Kidney tubule cell (primary cell): ENCODE results near the gene TPRG1.
A peak's percentile ranks its signal among the peaks of the same experiment; 100 is the strongest.

Source experiments
- DNase-seq: peaks from one replicate; pipeline ENCODE4 v3.0.0-alpha.2; 2018; ENCODE audit warnings: low spot score

TPRG1 gene

GRCh38 chr3:189232790-189233189 lies 61.0 kb downstream of the TPRG1 start:
- DNase-seq: no peak

DNA sequence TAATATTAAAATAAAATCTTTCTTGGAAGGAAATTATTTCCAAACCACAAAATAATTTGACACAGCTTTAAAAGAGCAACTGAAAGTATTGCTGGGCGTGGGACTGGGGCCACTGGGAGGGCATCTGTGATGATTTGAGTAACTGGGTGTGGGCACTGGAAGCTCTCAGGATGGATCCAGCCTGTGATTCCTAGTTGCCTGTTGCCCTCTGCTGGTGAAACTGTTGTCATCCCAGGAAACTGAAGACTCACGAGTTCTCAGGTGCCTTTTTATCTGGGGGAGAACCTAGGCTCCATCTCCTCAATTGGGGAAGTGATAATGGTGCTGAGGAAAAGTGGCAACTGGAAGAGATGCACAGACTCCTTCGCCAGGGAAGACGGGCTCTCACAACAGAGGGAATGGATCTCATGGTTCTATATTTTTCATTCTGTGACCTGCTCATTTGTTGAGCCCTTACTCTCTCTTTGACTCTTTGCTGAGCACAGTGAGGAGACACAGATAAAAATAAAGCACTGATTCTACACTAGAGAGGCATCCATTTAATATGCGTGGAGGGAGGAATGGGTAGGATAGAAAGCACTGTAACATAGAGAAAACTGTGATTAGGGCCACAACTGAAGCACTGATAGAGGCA lies 61.6 kb downstream of the TPRG1 start:
- DNase-seq: peak; percentile 66

- no peak for DNase-seq
Measured at GRCh38 chr3:189235214-189235613, 63.4 kb downstream of the TPRG1 start.

GRCh38 chr3:189236352-189236751 lies 64.6 kb downstream of the TPRG1 start:
- DNase-seq: peak; percentile 34

DNA sequence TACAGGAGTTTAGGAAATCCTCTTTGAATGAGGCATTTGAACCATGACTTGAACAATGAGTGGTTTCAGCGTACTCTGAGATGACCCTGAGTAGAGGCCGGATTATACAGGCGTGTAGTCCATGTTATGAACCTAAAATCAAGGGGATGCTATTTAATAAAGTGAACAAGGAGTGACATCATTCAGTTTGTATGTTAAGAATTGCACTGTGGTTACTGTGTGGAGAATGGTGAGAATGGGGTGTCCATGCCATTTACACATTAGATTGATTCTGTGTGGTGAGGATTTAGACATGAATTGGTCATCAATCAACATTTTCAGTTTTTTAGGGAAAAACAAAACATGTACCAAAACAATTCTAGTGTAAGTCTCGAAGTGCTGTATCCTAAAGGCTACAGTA lies 65.8 kb downstream of the TPRG1 start:
- peak; percentile 12 for DNase-seq

GRCh38 chr3:189238071-189238470 lies 66.3 kb downstream of the TPRG1 start:
- DNase-seq: peak; percentile 41

GRCh38 chr3:189239616-189240015 lies 67.8 kb downstream of the TPRG1 start:
- DNase-seq: no peak

DNA sequence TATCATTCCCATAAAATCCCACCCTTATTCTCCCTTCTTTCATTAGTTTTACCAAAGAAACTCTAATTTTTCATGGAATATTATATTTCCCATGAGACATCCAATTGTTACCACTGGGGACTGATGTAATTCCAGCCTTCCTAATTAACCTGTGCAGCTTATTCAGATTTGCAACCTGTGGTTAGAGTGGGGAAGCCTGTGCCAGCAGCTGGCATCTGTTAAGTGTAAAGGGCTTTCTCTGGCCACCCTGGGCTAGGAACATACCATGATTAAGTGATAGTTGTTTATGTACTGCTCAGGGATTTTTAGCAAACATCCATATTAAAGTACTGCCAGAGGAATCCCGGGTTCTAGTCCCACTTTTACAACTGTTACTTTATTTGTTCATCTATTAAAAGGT lies 78.2 kb downstream of the TPRG1 start:
- DNase-seq: no peak

DNA sequence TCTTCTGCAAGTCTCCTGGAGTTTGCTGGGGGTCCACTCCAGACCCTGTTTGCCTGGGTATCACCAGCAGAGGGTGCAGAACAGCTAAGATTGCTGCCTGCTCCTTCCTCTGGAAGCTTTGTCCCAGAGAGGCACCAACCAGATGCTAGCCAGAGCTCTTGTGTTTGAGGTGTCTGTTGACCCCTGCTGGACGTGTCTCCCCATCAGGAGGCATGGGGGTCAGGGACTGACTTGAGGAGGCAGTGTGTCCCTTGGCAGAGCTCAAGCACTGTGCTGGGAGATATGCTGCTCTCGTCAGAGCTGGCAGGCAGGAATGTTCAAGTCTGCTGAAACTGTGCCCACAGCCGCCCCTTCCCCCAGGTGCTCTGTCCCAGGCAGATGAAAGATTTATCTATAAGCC lies 86.5 kb downstream of the TPRG1 start:
- no peak for DNase-seq

DNA sequence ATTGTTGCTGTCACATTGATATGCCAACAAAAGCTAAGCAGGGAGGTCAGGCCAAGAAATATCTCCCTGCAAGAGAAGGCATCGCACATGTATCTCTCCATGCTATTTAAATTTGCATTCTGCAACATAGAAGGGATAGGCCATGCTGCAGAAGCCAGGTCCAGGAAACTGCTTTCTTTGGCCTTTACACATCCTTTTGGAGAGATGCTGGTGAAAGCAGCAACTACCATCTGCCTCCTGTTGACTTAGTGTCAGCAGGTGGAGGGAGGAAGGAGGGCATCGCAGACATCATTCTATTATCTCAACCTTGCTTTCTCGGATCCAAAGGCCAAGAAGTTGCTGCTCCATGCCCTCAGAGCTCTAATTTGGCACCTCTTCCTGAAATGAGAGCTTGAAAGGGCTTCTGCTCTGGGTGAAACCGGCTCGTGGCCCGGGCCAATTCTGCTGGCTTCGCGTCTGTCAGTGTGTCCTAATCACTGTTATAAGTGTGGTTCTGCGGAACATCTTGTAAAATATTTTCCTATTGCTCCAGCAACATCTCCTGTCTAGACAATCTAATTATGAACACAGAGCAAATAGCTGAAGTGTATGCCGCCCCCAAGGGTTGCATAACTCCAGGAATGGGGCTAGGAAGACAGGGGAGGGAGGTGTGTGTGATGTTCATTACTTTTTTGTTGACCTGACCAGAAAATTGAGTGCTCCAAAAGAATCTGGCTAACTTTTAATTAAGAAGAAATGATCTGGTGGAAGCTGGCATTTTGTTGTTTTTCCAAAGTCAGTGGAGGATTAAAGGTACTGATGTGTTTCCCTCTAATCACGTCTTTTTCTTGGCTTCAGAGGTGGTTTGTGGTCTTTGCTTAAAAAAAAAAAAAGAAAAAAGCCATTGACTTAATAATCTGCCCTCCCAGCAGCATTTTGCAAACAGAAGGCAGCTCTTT lies 89.1 kb downstream of the TPRG1 start:
- no peak for DNase-seq

GRCh38 chr3:189262746-189263145 lies 91.0 kb downstream of the TPRG1 start:
- DNase-seq: no peak

DNA sequence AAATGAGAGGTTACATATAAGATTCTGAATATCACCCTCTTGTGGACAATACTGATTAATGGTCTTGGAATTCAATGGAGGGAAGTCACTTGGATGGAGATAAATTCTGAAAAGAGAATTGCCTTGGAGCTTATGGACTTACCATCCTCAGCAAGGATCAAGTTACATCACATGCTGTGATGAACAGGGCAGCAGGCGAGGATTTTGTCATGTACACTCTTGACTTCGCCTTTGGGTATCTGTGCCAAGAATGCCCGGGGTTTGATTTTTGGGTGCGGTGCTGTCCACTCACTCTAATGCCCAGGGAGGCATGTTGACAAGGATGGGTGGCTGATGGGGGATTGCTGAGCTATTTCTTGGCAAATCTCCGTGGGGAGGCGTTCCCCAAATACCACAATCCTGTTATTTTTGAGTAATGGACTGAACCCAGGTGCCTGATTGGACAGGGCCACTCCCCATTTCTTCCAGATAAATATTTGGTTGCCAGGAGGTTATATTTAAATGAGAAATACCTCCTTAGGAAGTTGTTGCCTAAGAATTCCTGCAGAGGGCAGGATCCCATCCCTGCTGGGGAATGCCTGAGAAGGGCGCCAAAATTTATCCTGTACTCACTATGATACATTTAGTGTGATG lies 96.3 kb downstream of the TPRG1 start:
- DNase-seq: peak; percentile 62

DNA sequence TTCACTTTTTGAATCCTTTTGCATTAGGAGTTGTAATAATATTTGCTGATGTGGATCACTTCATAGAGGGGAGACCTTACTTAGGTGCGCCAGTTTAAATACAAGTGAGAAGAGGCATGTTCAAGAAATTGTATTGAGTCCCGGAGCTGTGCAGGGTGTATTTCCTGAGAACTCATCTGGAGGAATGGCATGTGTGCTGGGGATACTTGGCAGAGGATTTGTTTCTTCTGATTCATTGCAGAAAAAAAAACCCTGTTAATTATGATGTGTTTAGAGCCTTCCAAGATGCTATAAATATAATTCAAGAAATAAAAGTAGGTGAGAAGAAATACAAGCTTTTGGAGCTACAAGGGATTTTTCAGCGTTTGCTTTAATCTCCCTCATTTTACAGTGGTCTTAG lies 97.6 kb downstream of the TPRG1 start:
- no peak for DNase-seq

DNA sequence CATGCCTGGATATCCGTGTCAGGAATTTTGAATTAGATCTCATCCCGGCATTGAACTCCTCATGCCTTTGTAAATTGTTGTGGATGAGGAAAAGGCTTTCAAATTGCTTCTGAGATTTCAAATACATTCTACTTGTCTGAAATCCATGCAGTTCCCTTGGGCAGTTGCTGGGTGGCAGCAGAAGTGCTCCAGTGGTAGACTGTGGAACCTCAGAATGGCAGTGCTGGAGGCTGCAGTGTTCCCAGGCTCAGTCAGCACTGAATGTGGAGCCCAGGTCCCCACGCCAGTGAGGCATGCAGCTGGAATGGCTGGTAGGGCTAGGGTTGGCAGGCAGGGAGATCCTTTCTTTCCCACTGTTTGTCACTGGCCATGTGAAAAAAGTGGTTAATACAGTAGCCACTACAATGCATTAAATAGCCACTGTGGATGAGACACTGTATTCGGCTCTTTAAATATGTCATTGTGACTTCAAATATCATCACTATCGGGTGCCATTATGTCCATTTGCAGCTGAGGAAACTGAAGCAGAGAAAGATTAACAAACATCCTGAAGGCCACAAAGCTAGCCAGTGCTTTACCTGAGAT lies 98.6 kb downstream of the TPRG1 start:
- DNase-seq: peak; percentile 90

DNA sequence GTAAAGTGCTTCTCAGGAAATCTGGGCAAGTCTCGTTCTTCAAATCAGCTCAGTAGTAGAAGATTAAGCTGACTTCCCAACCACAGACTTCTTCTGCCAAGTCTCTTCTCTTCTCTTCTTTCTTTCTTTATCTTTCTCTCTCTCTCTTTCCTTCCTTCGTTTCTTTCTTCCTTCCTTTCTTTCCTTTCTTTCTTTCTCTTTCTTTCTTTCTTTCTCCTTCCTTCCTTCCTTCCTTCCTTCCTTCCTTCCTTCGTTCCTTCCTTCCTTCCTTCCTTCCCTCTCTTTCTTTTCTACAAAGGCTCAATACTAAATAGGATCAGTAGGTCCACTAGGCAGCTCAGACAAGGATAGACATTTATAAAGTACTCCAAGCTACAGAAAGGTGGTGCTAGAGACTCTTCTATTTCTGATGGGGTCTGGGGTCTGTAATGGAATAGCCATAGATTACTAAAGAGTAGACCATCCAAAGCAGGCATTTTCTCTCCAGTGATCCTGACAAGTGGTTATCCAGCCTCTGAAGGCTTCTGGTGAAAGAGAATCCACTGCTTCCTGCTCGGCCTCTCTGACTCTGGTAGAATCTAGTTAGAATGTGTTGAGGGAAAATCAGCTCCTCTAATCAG lies 100.8 kb downstream of the TPRG1 start:
- DNase-seq: no peak

GRCh38 chr3:189273736-189274135 lies 102.0 kb downstream of the TPRG1 start:
- peak; percentile 25 for DNase-seq

DNA sequence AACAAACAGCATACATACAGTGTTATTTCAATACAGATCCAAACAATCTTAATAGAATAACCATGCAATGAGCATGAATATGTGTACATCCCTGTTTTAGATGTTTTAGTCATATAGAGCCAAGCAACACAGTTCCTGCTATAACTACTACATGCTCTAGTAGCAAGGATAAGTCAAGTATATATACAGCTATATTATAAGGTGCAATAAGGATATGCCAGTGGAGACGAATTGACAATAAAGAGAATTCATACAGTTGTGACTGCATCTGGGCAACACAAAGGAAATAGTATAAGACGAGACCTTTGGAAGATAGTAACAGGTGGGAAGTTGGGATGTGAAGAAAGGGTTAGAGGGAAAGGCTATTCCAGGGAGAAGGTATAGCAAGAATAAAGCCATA lies 103.4 kb downstream of the TPRG1 start:
- no peak for DNase-seq

GRCh38 chr3:189275852-189276251 lies 104.1 kb downstream of the TPRG1 start:
- no peak for DNase-seq

DNA sequence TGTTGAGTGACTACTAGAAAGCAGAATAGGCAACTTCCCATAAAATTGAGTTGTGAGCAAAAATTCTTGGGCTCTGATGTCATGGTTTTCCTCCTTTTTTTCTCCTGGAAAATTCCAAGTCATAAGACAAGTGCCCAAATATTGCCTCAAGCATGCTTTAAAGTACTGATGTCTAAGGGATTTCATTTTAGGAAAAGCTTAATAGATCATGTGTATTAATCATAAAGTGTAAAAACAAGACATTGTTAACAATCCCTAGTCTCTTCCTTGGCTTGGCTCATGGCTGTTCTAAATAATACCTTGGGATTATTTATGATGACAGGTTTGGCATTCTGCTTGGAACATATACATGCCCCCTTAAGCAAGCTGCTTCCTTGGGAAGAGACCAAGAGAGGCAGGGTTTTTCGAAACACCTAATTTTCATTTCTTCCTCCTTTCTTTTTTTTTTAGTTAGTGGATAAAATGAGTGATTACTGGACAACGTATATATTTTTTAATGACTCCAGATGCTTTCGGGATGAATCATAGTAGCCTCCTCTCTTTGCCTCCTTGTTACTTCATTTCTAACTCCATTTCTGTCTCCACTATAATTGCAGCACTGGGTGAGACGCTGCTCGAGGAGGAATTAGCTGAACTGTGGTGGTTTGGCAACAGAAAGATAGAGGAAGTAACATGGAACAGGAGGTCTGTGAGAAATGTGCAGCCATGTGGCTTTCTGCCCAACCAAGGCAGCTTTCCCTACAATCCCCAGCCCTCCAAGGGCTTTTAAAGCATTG lies 104.9 kb downstream of the TPRG1 start:
- peak; percentile 36 for DNase-seq

- DNase-seq: no peak
Measured at GRCh38 chr3:189277711-189278110, 105.9 kb downstream of the TPRG1 start.

DNA sequence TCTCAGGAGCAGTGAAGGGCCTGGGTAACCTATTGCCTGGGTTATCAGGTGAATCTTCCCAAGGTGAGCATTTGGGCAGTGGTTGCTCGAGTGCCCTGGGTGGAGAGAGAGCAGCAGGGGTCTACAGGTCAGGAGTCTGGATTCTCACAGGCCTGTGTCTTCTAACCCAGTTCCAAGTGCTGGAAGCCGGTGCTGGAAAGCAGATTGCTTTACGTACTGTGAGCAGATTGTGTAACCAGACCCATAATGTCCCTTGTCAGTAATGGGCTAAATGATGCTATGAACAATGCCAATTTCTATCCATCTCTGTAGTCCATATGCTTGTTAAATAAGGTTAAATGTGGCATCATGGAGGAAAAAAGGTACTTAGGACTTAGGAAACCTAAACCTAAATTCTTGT lies 106.5 kb downstream of the TPRG1 start:
- no peak for DNase-seq
